Nephron (organoid): Measurements from ENCODE around the gene SERINC5.

ENCODE experiments used
- H3K27ac Mint-ChIP-seq, 3 experiments: 2 replicates each; pipeline ENCODE4 v1.8.0; 2020; ENCODE audit warnings: mixed read lengths in 3 of 3, mild to moderate bottlenecking in 2 of 3, moderate library complexity in 1 of 3
- H3K27me3 Mint-ChIP-seq: 2 replicates; pipeline ENCODE4 v1.8.0; 2021; ENCODE audit warnings: low read depth, mild to moderate bottlenecking, moderate library complexity, mixed read lengths
- H3K36me3 Mint-ChIP-seq: 2 replicates; pipeline ENCODE4 v1.8.0; 2020; ENCODE audit warnings: low read depth, mixed read lengths
- H3K4me1 Mint-ChIP-seq: 2 replicates; pipeline ENCODE4 v1.8.0; 2020; ENCODE audit warnings: mixed read lengths
- H3K4me3 Mint-ChIP-seq, 3 experiments: 2 replicates each; pipeline ENCODE4 v1.8.0; 2020; ENCODE audit warnings: mild to moderate bottlenecking in 3 of 3, mixed read lengths in 3 of 3, moderate library complexity in 2 of 3
- H3K9me3 Mint-ChIP-seq: 2 replicates; pipeline ENCODE4 v1.8.0; 2020; ENCODE audit warnings: mixed read lengths
- TF ChIP-seq, protein P1 (sequence below), 3 experiments: fragments of 200-600 bp; sonication (generic); IDR thresholded peaks; one replicate each; pipeline ENCODE4 v1.5.0; 2021; ENCODE audit warnings: antibody characterized with exemption in 3 of 3; ENCODE audit not compliant: unreplicated experiment in 3 of 3

Gene SERINC5

DNA sequence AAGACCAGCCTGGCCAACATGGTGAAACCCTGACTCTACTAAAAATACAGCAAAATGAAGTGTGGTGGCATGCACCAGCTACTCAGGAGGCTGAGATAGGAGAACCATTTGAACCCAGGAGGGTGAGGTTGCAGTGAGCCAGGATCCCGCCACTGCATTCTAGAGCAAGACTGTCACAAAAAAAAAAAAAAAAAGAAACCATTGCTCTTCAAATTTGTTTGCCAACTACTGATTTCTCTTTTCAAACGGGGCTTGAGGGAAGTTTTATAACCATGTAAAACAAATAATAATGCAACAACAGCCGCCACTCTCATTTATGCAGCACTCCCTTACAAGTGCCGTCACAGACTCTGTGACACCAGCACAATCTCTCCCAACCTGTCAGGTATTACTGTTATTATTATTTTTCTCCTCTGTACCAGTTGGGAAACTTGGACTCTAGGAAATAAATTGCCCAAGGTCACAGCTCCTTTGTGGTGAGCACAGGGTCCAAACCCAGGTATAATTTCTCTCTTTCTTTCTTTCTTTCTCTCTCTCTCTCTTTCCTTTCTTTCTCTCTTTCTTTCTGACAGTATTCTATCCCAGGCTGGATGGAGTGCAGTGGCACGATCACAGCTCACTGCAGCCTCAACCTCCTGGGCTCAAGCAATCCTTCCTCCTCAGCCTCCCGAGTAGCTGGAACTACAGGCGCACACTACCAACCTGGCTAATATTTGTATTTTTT lies 25.4 kb downstream of the SERINC5 start:
- Mint-ChIP-seq H3K27me3 (no peaks in the 10 kb centered on the region), H3K9me3 (no peaks in the 10 kb centered on the region), H3K27ac (peak overlapping the region; percentile 14 to 69 (median 60)), H3K4me3 (no peak overlapping the region), H3K4me1 (peaks cover 5% of the 10 kb centered on the region), H3K36me3 (peaks cover 3% of the 10 kb centered on the region)
- TF ChIP-seq, protein P1, sequence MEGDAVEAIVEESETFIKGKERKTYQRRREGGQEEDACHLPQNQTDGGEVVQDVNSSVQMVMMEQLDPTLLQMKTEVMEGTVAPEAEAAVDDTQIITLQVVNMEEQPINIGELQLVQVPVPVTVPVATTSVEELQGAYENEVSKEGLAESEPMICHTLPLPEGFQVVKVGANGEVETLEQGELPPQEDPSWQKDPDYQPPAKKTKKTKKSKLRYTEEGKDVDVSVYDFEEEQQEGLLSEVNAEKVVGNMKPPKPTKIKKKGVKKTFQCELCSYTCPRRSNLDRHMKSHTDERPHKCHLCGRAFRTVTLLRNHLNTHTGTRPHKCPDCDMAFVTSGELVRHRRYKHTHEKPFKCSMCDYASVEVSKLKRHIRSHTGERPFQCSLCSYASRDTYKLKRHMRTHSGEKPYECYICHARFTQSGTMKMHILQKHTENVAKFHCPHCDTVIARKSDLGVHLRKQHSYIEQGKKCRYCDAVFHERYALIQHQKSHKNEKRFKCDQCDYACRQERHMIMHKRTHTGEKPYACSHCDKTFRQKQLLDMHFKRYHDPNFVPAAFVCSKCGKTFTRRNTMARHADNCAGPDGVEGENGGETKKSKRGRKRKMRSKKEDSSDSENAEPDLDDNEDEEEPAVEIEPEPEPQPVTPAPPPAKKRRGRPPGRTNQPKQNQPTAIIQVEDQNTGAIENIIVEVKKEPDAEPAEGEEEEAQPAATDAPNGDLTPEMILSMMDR (IDR thresholded peaks at IDR 0.05; ENCODE audit: unreplicated experiment in 3 of 3), result no peak

GRCh38 chr5:80229902-80230255 lies 26.0 kb downstream of the SERINC5 start:
- peak overlapping the region; percentile 47 to 69 (median 56) for H3K27ac Mint-ChIP-seq
- H3K4me1 Mint-ChIP-seq, result peaks cover 5% of the 10 kb centered on the region
- TF ChIP-seq, protein P1 (IDR thresholded peaks at IDR 0.05; ENCODE audit: unreplicated experiment in 3 of 3), result no peak
- H3K27me3 Mint-ChIP-seq, result no peaks in the 10 kb centered on the region
- H3K9me3 Mint-ChIP-seq, result no peaks in the 10 kb centered on the region
- peaks cover 6% of the 10 kb centered on the region for H3K36me3 Mint-ChIP-seq
- H3K4me3 Mint-ChIP-seq, result no peak overlapping the region

DNA sequence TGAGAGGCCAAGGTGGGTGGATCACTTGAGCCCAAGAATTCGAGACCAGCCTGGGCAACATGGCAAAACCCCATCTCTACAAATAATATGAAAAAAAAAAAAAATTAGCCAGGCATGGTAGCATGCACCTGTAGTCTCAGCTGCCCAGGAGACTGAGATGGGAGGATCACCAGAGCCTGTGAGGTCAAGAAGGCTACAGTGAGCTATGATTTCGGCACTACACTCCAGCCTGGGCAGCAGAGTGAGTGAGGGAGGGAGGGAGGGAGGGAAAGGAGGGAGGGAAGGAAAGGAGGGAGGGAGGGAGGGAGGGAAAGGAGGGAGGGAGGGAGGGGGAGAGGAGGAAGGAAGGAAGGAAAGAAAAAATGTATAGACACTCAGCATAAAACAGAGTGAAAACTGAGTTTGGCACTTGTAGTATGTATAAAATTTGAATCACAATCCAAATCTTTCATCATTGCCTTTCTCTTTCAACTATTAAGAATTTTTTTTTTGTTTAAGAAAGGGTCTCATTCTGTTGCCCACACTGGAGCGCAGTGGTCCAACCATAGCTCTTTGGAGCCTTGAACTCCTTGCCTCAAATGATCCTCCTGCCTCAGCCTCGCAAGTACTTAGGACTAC lies 27.8 kb downstream of the SERINC5 start:
- no peak overlapping the region for H3K27ac Mint-ChIP-seq
- H3K27me3 Mint-ChIP-seq, result no peaks in the 10 kb centered on the region
- H3K4me1 Mint-ChIP-seq, result peaks cover 5% of the 10 kb centered on the region
- peaks cover 6% of the 10 kb centered on the region for H3K36me3 Mint-ChIP-seq
- H3K9me3 Mint-ChIP-seq, result no peaks in the 10 kb centered on the region
- no peak overlapping the region for H3K4me3 Mint-ChIP-seq
- TF ChIP-seq, protein P1 (IDR thresholded peaks at IDR 0.05; ENCODE audit: unreplicated experiment in 3 of 3), result no peak

- Mint-ChIP-seq H3K9me3 (no peaks in the 10 kb centered on the region), H3K36me3 (peaks cover 10% of the 10 kb centered on the region), H3K27ac (no peak overlapping the region), H3K4me1 (peaks cover 9% of the 10 kb centered on the region), H3K27me3 (no peaks in the 10 kb centered on the region), H3K4me3 (no peak overlapping the region)
- TF ChIP-seq, protein P1 (IDR thresholded peaks at IDR 0.05; ENCODE audit: unreplicated experiment in 3 of 3), result no peak
These were observed 29.9 kb downstream of the SERINC5 start for GRCh38 chr5:80225934-80226326.

GRCh38 chr5:80225189-80225933 lies 30.5 kb downstream of the SERINC5 start:
- no peaks in the 10 kb centered on the region for H3K27me3 Mint-ChIP-seq
- H3K4me3 Mint-ChIP-seq, result no peak overlapping the region
- no peaks in the 10 kb centered on the region for H3K9me3 Mint-ChIP-seq
- H3K4me1 Mint-ChIP-seq, result peaks cover 15% of the 10 kb centered on the region
- peaks cover 10% of the 10 kb centered on the region for H3K36me3 Mint-ChIP-seq
- H3K27ac Mint-ChIP-seq, result no peak overlapping the region
- TF ChIP-seq, protein P1 (IDR thresholded peaks at IDR 0.05; ENCODE audit: unreplicated experiment in 3 of 3), result no peak
